Measurements from ENCODE around the gene ARHGAP1. TPM values are rescaled to one million over a fixed set of nuclear protein-coding genes. Genes with fewer than 3 reads are reported as not detected.
A peak's percentile ranks its signal among the peaks of the same experiment; 100 is the strongest.

ARHGAP1 gene
- polyA plus RNA-seq, 3 donors = 31.6 to 59.3 (median 44.1) TPM

- intact Hi-C loops (cut with micrococcal nuclease) = no loop called here
- peaks cover 45% of the 10 kb centered on the region for H4K20me1 ChIP-seq (ENCODE audit: insufficient read depth, low read length)
- no peak overlapping the region for H3K4me2 ChIP-seq (replicated peaks; ENCODE audit: extremely low read depth, low read length, poor library complexity, severe bottlenecking)
- H3K79me2 ChIP-seq (ENCODE audit: insufficient read depth, low read length) = peaks cover 34% of the 10 kb centered on the region
- H3K27ac ChIP-seq (ENCODE audit: low read depth in 1 of 2, low read length in 2 of 2) = no peak overlapping the region
- no peaks in the 10 kb centered on the region for H3K27me3 ChIP-seq (ENCODE audit: control insufficient read depth in 2 of 2, insufficient read depth in 2 of 2, low read length in 2 of 2)
- no peaks in the 10 kb centered on the region for H3K4me1 ChIP-seq (ENCODE audit: control insufficient read depth in 1 of 2, insufficient read depth in 2 of 2, low read length in 2 of 2)
- no peak for DNase-seq
- no CpG with 5 or more reads among the region's 2 CpGs for WGBS (ENCODE audit: insufficient coverage)
- H3K4me3 ChIP-seq (replicated peaks in 1 of 3; ENCODE audit: low read depth in 2 of 3, low read length in 3 of 3) = no peak overlapping the region
- Mint-ChIP-seq H3K36me3 (peaks cover 53 to 73% of the 10 kb centered on the region in 2 donors), H3K4me3 (no peak overlapping the region), H3K27me3 (ENCODE audit: low read depth in 3 of 3) (no peaks in the 10 kb centered on the region), H3K4me1 (no peaks in the 10 kb centered on the region), H3K9me3 (no peaks in the 10 kb centered on the region), H3K27ac (peak overlapping the region in 1 of 7 donors; percentile 30)
- peaks cover 55 to 82% of the 10 kb centered on the region in 2 donors for H3K36me3 ChIP-seq (replicated peaks in 1 of 2; ENCODE audit: control insufficient read depth in 1 of 2, insufficient read depth in 2 of 2, low read length in 2 of 2)
- TF ChIP-seq CTCF (IDR thresholded peaks at IDR 0.05) = no peak
- H2AFZ ChIP-seq (ENCODE audit: insufficient read depth, low read depth, low read length, poor library complexity, severe bottlenecking) = no peak overlapping the region
- H3K9me3 ChIP-seq (replicated peaks in 1 of 2; ENCODE audit: control insufficient read depth in 1 of 2, insufficient read depth in 1 of 2, low read length in 2 of 2) = no peaks in the 10 kb centered on the region
- no peak overlapping the region for H3K9ac ChIP-seq (ENCODE audit: insufficient read depth, low read length, poor library complexity, severe bottlenecking)
These were observed 68.7 kb downstream of the ARHGAP1 start for GRCh38 chr11:46631676-46632075.

- Histone ChIP-seq H3K79me2 (ENCODE audit: insufficient read depth, low read length) (peaks cover 39% of the 10 kb centered on the region), H3K4me1 (ENCODE audit: control insufficient read depth in 1 of 2, insufficient read depth in 2 of 2, low read length in 2 of 2) (no peaks in the 10 kb centered on the region), H2AFZ (ENCODE audit: insufficient read depth, low read depth, low read length, poor library complexity, severe bottlenecking) (no peak overlapping the region), H3K27ac (ENCODE audit: low read depth in 1 of 2, low read length in 2 of 2) (no peak overlapping the region), H3K9ac (ENCODE audit: insufficient read depth, low read length, poor library complexity, severe bottlenecking) (no peak overlapping the region), H3K4me2 (replicated peaks; ENCODE audit: extremely low read depth, low read length, poor library complexity, severe bottlenecking) (no peak overlapping the region), H3K4me3 (replicated peaks in 1 of 3; ENCODE audit: low read depth in 2 of 3, low read length in 3 of 3) (no peak overlapping the region), H3K36me3 (replicated peaks in 1 of 2; ENCODE audit: control insufficient read depth in 1 of 2, insufficient read depth in 2 of 2, low read length in 2 of 2) (peaks cover 66 to 84% of the 10 kb centered on the region in 2 donors), H4K20me1 (ENCODE audit: insufficient read depth, low read length) (peaks cover 53% of the 10 kb centered on the region), H3K9me3 (replicated peaks in 1 of 2; ENCODE audit: control insufficient read depth in 1 of 2, insufficient read depth in 1 of 2, low read length in 2 of 2) (no peaks in the 10 kb centered on the region), H3K27me3 (ENCODE audit: control insufficient read depth in 2 of 2, insufficient read depth in 2 of 2, low read length in 2 of 2) (no peaks in the 10 kb centered on the region)
- TF ChIP-seq CTCF (IDR thresholded peaks at IDR 0.05) = no peak
- H3K9me3 Mint-ChIP-seq = peaks cover 0 to 1% (median 0%) of the 10 kb centered on the region in 7 donors
- peaks cover 48 to 76% of the 10 kb centered on the region in 2 donors for H3K36me3 Mint-ChIP-seq
- intact Hi-C loops (cut with micrococcal nuclease) = no loop called here
- no peak for DNase-seq
- H3K27me3 Mint-ChIP-seq (ENCODE audit: low read depth in 3 of 3) = no peaks in the 10 kb centered on the region
- no peak overlapping the region for H3K27ac Mint-ChIP-seq
- H3K4me1 Mint-ChIP-seq = no peaks in the 10 kb centered on the region
- no CpG with 5 or more reads among the region's 1 CpG for WGBS (ENCODE audit: insufficient coverage)
- no peak overlapping the region for H3K4me3 Mint-ChIP-seq
These were observed 70.2 kb downstream of the ARHGAP1 start for GRCh38 chr11:46630237-46630636.
